HepG2 (cell line): Measurements from ENCODE around the gene SECTM1. TPM values are rescaled to one million over a fixed set of nuclear protein-coding genes. Genes with fewer than 3 reads are reported as not detected.

ENCODE experiments used
- CEBPG ChIP-seq: IDR thresholded peaks from 2 replicates; pipeline ENCODE4 v1.6.1; 2016
- EP300 ChIP-seq, 3 experiments: sonication (generic) in 1 of 3; formaldehyde crosslinking in 1 of 3; IDR thresholded peaks; 2 replicates each; pipeline versions ENCODE4 v1.5.1 to v1.6.1; 2011 to 2020; ENCODE audit warnings: low read depth in 2 of 3, low read length in 2 of 3, borderline replicate concordance in 1 of 3, improper control_type of control experiment in 1 of 3, mild to moderate bottlenecking in 1 of 3, missing genetic modification reagents in 1 of 3, moderate library complexity in 1 of 3
- FIP1L1 ChIP-seq: fragments of 200-400 bp; formaldehyde crosslinking; IDR thresholded peaks from 2 replicates; pipeline ENCODE4 v1.6.1; 2018; ENCODE audit warnings: low read depth, mild to moderate bottlenecking, low read length, moderate library complexity, borderline replicate concordance; ENCODE audit not compliant: insufficient read depth
- HOXA5 ChIP-seq: sonication (generic); formaldehyde crosslinking; IDR thresholded peaks from 2 replicates; pipeline ENCODE4 v1.4.0; 2020; ENCODE audit warnings: missing genetic modification reagents
- JUNB ChIP-seq: sonication (generic); formaldehyde crosslinking; IDR thresholded peaks from 2 replicates; pipeline ENCODE4 v1.8.0; 2022; ENCODE audit warnings: missing genetic modification reagents, mild to moderate bottlenecking, borderline replicate concordance
- MTF2 ChIP-seq: sonication (generic); formaldehyde crosslinking; IDR thresholded peaks from 2 replicates; pipeline ENCODE4 v1.5.0; 2020; ENCODE audit warnings: missing genetic modification reagents, borderline replicate concordance
- SIX1 ChIP-seq: sonication (generic); formaldehyde crosslinking; IDR thresholded peaks from 2 replicates; pipeline ENCODE4 v1.4.0; 2020; ENCODE audit warnings: missing genetic modification reagents, borderline replicate concordance
- TCF7 ChIP-seq: sonication (generic); IDR thresholded peaks from 2 replicates; pipeline ENCODE4 v1.6.1; 2016; ENCODE audit warnings: antibody characterized with exemption, low read depth
- ZNF20 ChIP-seq: sonication (generic); formaldehyde crosslinking; IDR thresholded peaks from 2 replicates; pipeline ENCODE4 v1.4.0; 2020; ENCODE audit warnings: mild to moderate bottlenecking, moderate library complexity, missing genetic modification reagents
- ZNF333 ChIP-seq: sonication (generic); formaldehyde crosslinking; IDR thresholded peaks from 2 replicates; pipeline ENCODE4 v1.4.0; 2020; ENCODE audit warnings: mild to moderate bottlenecking, missing genetic modification reagents, borderline replicate concordance
- ZNF746 ChIP-seq: sonication (generic); formaldehyde crosslinking; IDR thresholded peaks from 2 replicates; pipeline ENCODE4 v1.8.0; 2022; ENCODE audit warnings: mild to moderate bottlenecking, missing genetic modification reagents
- polyA plus RNA-seq, 8 experiments: library from polyadenylated mRNA; depleted of rRNA in 3 of 8; stranded (reverse) in 7 of 8; unstranded in 1 of 8; fragments of >200 nt; fragmentation: Illumina TruSeq in 4 of 8; extraction: Trizol in 4 of 8; gene quantifications; 2 replicates each; pipeline versions ENCODE4 v1.2.1 to v1.2.3, GENCODE V29; 2011 to 2016; ENCODE audit warnings: low read depth in 4 of 8, missing spikeins in 1 of 8, mixed read lengths in 1 of 8; ENCODE audit not compliant: insufficient read depth in 1 of 8
- total RNA-seq, 5 experiments: library from RNA; depleted of rRNA; stranded (reverse); fragments of >200 nt; fragmentation: Illumina TruSeq; extraction: Trizol; gene quantifications; 2 replicates each; pipeline ENCODE4 v1.2.3, GENCODE V29; 2016; ENCODE audit warnings: low read depth in 1 of 5
- TF ChIP-seq, protein P1 (sequence below): sonication (generic); formaldehyde crosslinking; IDR thresholded peaks from 2 replicates; pipeline ENCODE4 v1.9.0; 2021; ENCODE audit warnings: missing genetic modification reagents, mild to moderate bottlenecking, borderline replicate concordance
- TF ChIP-seq, protein P2 (sequence below): sonication (generic); formaldehyde crosslinking; IDR thresholded peaks from 2 replicates; pipeline ENCODE4 v1.9.0; 2021; ENCODE audit warnings: mild to moderate bottlenecking, missing genetic modification reagents
- TF ChIP-seq, protein P3 (sequence below): sonication (generic); formaldehyde crosslinking; IDR thresholded peaks from 2 replicates; pipeline ENCODE4 v1.4.0; 2020; ENCODE audit warnings: missing genetic modification reagents
- TF ChIP-seq, protein P4 (sequence below): sonication (generic); formaldehyde crosslinking; IDR thresholded peaks from 2 replicates; pipeline ENCODE4 v1.9.0; 2021; ENCODE audit warnings: missing genetic modification reagents, borderline replicate concordance

Gene SECTM1
- total and polyA plus RNA-seq, 2 of the 13 experiments (the other 11 are each of a cell fraction or from before 2014, with no cell fraction given): 3.5 to 5.3 TPM

DNA sequence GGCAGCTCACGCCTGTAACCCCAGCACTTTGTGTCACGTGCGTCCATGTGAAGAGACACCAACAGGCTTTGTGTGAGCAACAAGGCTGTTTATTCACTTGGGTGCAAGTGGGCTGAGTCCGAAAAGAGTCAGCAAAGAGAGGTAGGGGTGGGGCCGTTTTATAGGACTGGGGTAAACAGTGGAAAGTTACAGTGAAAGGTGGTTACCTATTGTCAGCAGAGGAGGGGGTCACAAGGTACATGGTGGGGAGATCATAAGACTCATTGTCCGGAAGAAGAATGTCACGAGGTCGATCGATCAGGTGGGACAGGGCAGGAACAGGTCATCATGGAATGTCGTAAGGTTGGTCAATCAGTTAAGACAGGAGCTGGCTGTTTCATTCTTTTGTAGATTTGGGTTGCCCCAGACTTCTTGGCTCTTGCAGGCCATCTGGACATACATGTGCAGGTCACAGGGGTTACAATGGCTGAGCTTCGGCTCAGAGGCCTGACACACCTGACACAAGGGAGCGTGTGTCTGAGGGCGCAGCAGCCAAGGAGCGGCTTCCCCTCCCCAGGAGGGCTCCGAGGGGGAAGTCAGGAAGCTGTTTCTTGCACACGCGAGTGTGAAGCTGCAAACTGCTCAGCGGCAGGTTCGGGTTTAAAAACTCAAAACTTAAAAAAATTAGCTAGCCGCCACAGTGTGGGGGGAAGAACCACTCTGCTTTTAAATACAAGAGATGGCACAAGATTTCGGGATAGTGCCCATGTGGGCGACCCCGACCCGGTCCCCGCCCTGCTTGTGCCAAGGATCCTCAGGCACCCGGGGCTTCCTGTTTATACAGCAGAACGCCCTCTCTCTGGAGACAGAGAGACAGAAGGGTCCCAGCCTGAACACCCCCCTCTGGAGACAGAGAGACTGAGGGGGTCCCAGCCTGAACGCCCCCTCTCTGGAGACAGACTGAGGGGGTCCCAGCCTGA lies 13.1 kb upstream of the SECTM1 start (continued):
- TF ChIP-seq, protein P1, sequence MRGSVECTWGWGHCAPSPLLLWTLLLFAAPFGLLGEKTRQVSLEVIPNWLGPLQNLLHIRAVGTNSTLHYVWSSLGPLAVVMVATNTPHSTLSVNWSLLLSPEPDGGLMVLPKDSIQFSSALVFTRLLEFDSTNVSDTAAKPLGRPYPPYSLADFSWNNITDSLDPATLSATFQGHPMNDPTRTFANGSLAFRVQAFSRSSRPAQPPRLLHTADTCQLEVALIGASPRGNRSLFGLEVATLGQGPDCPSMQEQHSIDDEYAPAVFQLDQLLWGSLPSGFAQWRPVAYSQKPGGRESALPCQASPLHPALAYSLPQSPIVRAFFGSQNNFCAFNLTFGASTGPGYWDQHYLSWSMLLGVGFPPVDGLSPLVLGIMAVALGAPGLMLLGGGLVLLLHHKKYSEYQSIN (CRISPR knock-in tag): no peak
- TF ChIP-seq, protein P2, sequence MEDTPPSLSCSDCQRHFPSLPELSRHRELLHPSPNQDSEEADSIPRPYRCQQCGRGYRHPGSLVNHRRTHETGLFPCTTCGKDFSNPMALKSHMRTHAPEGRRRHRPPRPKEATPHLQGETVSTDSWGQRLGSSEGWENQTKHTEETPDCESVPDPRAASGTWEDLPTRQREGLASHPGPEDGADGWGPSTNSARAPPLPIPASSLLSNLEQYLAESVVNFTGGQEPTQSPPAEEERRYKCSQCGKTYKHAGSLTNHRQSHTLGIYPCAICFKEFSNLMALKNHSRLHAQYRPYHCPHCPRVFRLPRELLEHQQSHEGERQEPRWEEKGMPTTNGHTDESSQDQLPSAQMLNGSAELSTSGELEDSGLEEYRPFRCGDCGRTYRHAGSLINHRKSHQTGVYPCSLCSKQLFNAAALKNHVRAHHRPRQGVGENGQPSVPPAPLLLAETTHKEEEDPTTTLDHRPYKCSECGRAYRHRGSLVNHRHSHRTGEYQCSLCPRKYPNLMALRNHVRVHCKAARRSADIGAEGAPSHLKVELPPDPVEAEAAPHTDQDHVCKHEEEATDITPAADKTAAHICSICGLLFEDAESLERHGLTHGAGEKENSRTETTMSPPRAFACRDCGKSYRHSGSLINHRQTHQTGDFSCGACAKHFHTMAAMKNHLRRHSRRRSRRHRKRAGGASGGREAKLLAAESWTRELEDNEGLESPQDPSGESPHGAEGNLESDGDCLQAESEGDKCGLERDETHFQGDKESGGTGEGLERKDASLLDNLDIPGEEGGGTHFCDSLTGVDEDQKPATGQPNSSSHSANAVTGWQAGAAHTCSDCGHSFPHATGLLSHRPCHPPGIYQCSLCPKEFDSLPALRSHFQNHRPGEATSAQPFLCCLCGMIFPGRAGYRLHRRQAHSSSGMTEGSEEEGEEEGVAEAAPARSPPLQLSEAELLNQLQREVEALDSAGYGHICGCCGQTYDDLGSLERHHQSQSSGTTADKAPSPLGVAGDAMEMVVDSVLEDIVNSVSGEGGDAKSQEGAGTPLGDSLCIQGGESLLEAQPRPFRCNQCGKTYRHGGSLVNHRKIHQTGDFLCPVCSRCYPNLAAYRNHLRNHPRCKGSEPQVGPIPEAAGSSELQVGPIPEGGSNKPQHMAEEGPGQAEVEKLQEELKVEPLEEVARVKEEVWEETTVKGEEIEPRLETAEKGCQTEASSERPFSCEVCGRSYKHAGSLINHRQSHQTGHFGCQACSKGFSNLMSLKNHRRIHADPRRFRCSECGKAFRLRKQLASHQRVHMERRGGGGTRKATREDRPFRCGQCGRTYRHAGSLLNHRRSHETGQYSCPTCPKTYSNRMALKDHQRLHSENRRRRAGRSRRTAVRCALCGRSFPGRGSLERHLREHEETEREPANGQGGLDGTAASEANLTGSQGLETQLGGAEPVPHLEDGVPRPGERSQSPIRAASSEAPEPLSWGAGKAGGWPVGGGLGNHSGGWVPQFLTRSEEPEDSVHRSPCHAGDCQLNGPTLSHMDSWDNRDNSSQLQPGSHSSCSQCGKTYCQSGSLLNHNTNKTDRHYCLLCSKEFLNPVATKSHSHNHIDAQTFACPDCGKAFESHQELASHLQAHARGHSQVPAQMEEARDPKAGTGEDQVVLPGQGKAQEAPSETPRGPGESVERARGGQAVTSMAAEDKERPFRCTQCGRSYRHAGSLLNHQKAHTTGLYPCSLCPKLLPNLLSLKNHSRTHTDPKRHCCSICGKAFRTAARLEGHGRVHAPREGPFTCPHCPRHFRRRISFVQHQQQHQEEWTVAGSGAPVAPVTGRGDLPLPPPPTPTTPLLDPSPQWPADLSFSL: no peak
- TF ChIP-seq MTF2 (CRISPR knock-in tag) (no peak), CEBPG (CRISPR knock-in tag) (peak; percentile 93), HOXA5 (CRISPR knock-in tag) (peak; percentile 90), ZNF20 (no peak), ZNF746 (CRISPR knock-in tag) (peak; percentile 98), ZNF333 (peak; percentile 32; the same call in 1 of the 2 replicates), FIP1L1 (no peak), TCF7 (peak; percentile 75), SIX1 (CRISPR knock-in tag) (peak; percentile 78; the same call in 1 of the 2 replicates), EP300 (IDR thresholded peaks at IDR 0.05; ENCODE audit: low read depth in 2 of 2, low read length in 2 of 2) (peak; percentile 90 to 98), EP300 (CRISPR knock-in tag; IDR thresholded peaks at IDR 0.05; ENCODE audit: borderline replicate concordance) (peak; percentile 96), JUNB (CRISPR knock-in tag) (no peak; the same call in 1 of the 2 replicates)
- TF ChIP-seq, protein P3, sequence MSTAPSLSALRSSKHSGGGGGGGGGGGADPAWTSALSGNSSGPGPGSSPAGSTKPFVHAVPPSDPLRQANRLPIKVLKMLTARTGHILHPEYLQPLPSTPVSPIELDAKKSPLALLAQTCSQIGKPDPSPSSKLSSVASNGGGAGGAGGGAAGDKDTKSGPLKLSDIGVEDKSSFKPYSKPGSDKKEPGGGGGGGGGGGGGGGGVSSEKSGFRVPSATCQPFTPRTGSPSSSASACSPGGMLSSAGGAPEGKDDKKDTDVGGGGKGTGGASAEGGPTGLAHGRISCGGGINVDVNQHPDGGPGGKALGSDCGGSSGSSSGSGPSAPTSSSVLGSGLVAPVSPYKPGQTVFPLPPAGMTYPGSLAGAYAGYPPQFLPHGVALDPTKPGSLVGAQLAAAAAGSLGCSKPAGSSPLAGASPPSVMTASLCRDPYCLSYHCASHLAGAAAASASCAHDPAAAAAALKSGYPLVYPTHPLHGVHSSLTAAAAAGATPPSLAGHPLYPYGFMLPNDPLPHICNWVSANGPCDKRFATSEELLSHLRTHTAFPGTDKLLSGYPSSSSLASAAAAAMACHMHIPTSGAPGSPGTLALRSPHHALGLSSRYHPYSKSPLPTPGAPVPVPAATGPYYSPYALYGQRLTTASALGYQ (CRISPR knock-in tag): peak; percentile 98
- TF ChIP-seq, protein P4, sequence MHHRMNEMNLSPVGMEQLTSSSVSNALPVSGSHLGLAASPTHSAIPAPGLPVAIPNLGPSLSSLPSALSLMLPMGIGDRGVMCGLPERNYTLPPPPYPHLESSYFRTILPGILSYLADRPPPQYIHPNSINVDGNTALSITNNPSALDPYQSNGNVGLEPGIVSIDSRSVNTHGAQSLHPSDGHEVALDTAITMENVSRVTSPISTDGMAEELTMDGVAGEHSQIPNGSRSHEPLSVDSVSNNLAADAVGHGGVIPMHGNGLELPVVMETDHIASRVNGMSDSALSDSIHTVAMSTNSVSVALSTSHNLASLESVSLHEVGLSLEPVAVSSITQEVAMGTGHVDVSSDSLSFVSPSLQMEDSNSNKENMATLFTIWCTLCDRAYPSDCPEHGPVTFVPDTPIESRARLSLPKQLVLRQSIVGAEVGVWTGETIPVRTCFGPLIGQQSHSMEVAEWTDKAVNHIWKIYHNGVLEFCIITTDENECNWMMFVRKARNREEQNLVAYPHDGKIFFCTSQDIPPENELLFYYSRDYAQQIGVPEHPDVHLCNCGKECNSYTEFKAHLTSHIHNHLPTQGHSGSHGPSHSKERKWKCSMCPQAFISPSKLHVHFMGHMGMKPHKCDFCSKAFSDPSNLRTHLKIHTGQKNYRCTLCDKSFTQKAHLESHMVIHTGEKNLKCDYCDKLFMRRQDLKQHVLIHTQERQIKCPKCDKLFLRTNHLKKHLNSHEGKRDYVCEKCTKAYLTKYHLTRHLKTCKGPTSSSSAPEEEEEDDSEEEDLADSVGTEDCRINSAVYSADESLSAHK (CRISPR knock-in tag): no peak
